Activated B cell treated with CpG ODN at 0.5 μM for 24 hours (primary cell): Measurements from ENCODE around the gene OPRM1. TPM values are rescaled to one million over a fixed set of nuclear protein-coding genes. Genes with fewer than 3 reads are reported as not detected.

Source experiments
- ATAC-seq: fragments of 200-7000 bp; cut with Tn5 transposase; one replicate; pipeline ENCODE4 v1.10.0; 2021; ENCODE audit warnings: low read depth, mild to moderate bottlenecking, moderate library complexity
- CTCF ChIA-PET: fragments of 350-600 bp; sonication (Branson Sonifier 250); formaldehyde crosslinking; loops from one replicate; lab custom pipeline; 2021; ENCODE audit warnings: antibody characterized with exemption; lab: Charles Lee
- POLR2A ChIA-PET: fragments of 350-600 bp; sonication (Branson Sonifier 250); formaldehyde crosslinking; loops from one replicate; lab custom pipeline; 2021; ENCODE audit warnings: antibody characterized with exemption; lab: Charles Lee
- DNase-seq: peaks from one replicate; pipeline ENCODE4 v3.0.0; 2022
- H3K27ac Mint-ChIP-seq: one replicate; pipeline ENCODE4 v1.8.0; 2020; ENCODE audit warnings: mixed read lengths
- H3K27me3 Mint-ChIP-seq: one replicate; pipeline ENCODE4 v1.8.0; 2021; ENCODE audit warnings: mixed read lengths
- H3K36me3 Mint-ChIP-seq: one replicate; pipeline ENCODE4 v1.8.0; 2021; ENCODE audit warnings: low read depth, mixed read lengths
- H3K4me1 Mint-ChIP-seq: one replicate; pipeline ENCODE4 v1.8.0; 2021; ENCODE audit warnings: mixed read lengths
- H3K4me3 Mint-ChIP-seq: one replicate; pipeline ENCODE4 v1.8.0; 2020; ENCODE audit warnings: mild to moderate bottlenecking, mixed read lengths
- H3K9me3 Mint-ChIP-seq: one replicate; pipeline ENCODE4 v1.8.0; 2020; ENCODE audit warnings: mixed read lengths
- CTCF ChIP-seq: fragments of 200-600 bp; IDR thresholded peaks from one replicate; pipeline ENCODE4 v1.8.0; 2022; ENCODE audit warnings: antibody characterized with exemption, mild to moderate bottlenecking
- intact Hi-C: fragments of 100-400 bp; cut with micrococcal nuclease; formaldehyde crosslinking; loops from one replicate; pipeline ENCODE4 v1.15.1; 2024
- total RNA-seq: library from RNA; stranded (reverse); gene quantifications from 2 replicates; pipeline ENCODE4 v1.2.3, GENCODE V29; 2022

The OPRM1 gene
- total RNA-seq, 1 donor from 2014 or later, result not detected

GRCh38 chr6:154058963-154059680 lies 20.1 kb downstream of the OPRM1 start:
- H3K36me3 Mint-ChIP-seq, result no peaks in the 10 kb centered on the region
- POLR2A ChIA-PET, result no interaction called here
- H3K27me3 Mint-ChIP-seq, result no peaks in the 10 kb centered on the region
- no peak for TF ChIP-seq CTCF
- H3K4me3 Mint-ChIP-seq, result no peak overlapping the region
- no peak for DNase-seq
- peaks cover 4% of the 10 kb centered on the region for H3K9me3 Mint-ChIP-seq
- ATAC-seq, result no peak
- CTCF ChIA-PET, result no interaction called here
- intact Hi-C loops, result no loop called here
- H3K4me1 Mint-ChIP-seq, result no peaks in the 10 kb centered on the region
- no peak overlapping the region for H3K27ac Mint-ChIP-seq

- no peaks in the 10 kb centered on the region for H3K4me1 Mint-ChIP-seq
- DNase-seq (no peak), ATAC-seq (no peak)
- POLR2A ChIA-PET, result no interaction called here
- H3K27ac Mint-ChIP-seq, result no peak overlapping the region
- CTCF ChIA-PET, result no interaction called here
- H3K9me3 Mint-ChIP-seq, result peaks cover 8% of the 10 kb centered on the region
- H3K27me3 Mint-ChIP-seq, result no peaks in the 10 kb centered on the region
- intact Hi-C loops, result no loop called here
- H3K36me3 Mint-ChIP-seq, result no peaks in the 10 kb centered on the region
- H3K4me3 Mint-ChIP-seq, result no peak overlapping the region
- no peak for TF ChIP-seq CTCF
Observed at GRCh38 chr6:154060076-154060475, 21.0 kb downstream of the OPRM1 start.

GRCh38 chr6:154070041-154070440 lies 31.0 kb downstream of the OPRM1 start:
- POLR2A ChIA-PET, result no interaction called here
- H3K27me3 Mint-ChIP-seq, result no peaks in the 10 kb centered on the region
- intact Hi-C loops, result no loop called here

GRCh38 chr6:154070657-154071056 lies 31.6 kb downstream of the OPRM1 start:
- H3K36me3 Mint-ChIP-seq, result no peaks in the 10 kb centered on the region
- ATAC-seq (no peak), DNase-seq (no peak)
- H3K4me3 Mint-ChIP-seq, result no peak overlapping the region
- H3K4me1 Mint-ChIP-seq, result no peaks in the 10 kb centered on the region
- H3K9me3 Mint-ChIP-seq, result no peaks in the 10 kb centered on the region
- ChIA-PET CTCF (no interaction called here), POLR2A (no interaction called here)
- no peak for TF ChIP-seq CTCF
- intact Hi-C loops, result no loop called here
- H3K27ac Mint-ChIP-seq, result no peak overlapping the region
- no peaks in the 10 kb centered on the region for H3K27me3 Mint-ChIP-seq

More at GRCh38 chr6:154070041-154070440, 31.0 kb downstream of the OPRM1 start:
- no peak for ATAC-seq
- Mint-ChIP-seq H3K27ac (no peak overlapping the region), H3K36me3 (no peaks in the 10 kb centered on the region), H3K4me3 (no peak overlapping the region), H3K4me1 (no peaks in the 10 kb centered on the region), H3K9me3 (no peaks in the 10 kb centered on the region)
- DNase-seq, result no peak
- CTCF ChIA-PET, result no interaction called here
- no peak for TF ChIP-seq CTCF

- H3K27ac Mint-ChIP-seq, result no peak overlapping the region
- intact Hi-C loops, result no loop called here
- ChIA-PET POLR2A (no interaction called here), CTCF (no interaction called here)
- DNase-seq (no peak), ATAC-seq (no peak)
- TF ChIP-seq CTCF, result no peak
- H3K4me3 Mint-ChIP-seq, result no peak overlapping the region
- H3K36me3 Mint-ChIP-seq, result no peaks in the 10 kb centered on the region
- H3K27me3 Mint-ChIP-seq, result no peaks in the 10 kb centered on the region
- H3K9me3 Mint-ChIP-seq, result no peaks in the 10 kb centered on the region
- no peaks in the 10 kb centered on the region for H3K4me1 Mint-ChIP-seq
Observed at GRCh38 chr6:154071236-154071635, 32.2 kb downstream of the OPRM1 start.
